ENCODE data around the gene CDHR3.

CDHR3 gene

GRCh38 chr7:106031300-106032035, 68.4 kb downstream of the CDHR3 start:
- H3K27ac ChIP-seq: no peak overlapping the region
- no peak for TF ChIP-seq CTCF (conservative IDR thresholded peaks at IDR 0.05)

GRCh38 chr7:106032295-106032694, 69.2 kb downstream of the CDHR3 start:
- no peak overlapping the region for H3K27ac ChIP-seq
- TF ChIP-seq CTCF (conservative IDR thresholded peaks at IDR 0.05): no peak

- no peak for TF ChIP-seq CTCF (conservative IDR thresholded peaks at IDR 0.05)
- H3K27ac ChIP-seq: no peak overlapping the region
Measured at GRCh38 chr7:106033735-106034134, 70.7 kb downstream of the CDHR3 start.

- H3K27ac ChIP-seq: no peak overlapping the region
Measured at GRCh38 chr7:106034383-106034782, 71.3 kb downstream of the CDHR3 start.

GRCh38 chr7:106035568-106035967, 72.5 kb downstream of the CDHR3 start:
- no peak overlapping the region for H3K27ac ChIP-seq
- no peak for TF ChIP-seq CTCF (conservative IDR thresholded peaks at IDR 0.05)

More at GRCh38 chr7:106034383-106034782, 71.3 kb downstream of the CDHR3 start:
- TF ChIP-seq CTCF (conservative IDR thresholded peaks at IDR 0.05): no peak

- no peak for TF ChIP-seq CTCF (conservative IDR thresholded peaks at IDR 0.05)
- H3K27ac ChIP-seq: no peak overlapping the region
Measured at GRCh38 chr7:106036004-106036403, 72.9 kb downstream of the CDHR3 start.

- no peak for TF ChIP-seq CTCF (conservative IDR thresholded peaks at IDR 0.05)
- no peak overlapping the region for H3K27ac ChIP-seq
Measured at GRCh38 chr7:106037489-106038176, 74.6 kb downstream of the CDHR3 start.

Data from VCaP (cell line).